HG03571 (cell line): ENCODE measurements around the gene NEDD4.
"Not testable (repeated sequence)": the region's sequence is repeated elsewhere in the genome, so short reads cannot be mapped to it uniquely, and the experiment has no call there.

Source experiments
- ATAC-seq: cut with Tn5 transposase; IDR thresholded peaks from one replicate; pipeline ENCODE4 v1.9.1; 2021; ENCODE audit not compliant: unreplicated experiment

The NEDD4 gene

GRCh38 chr15:55897560-55898336, 95.7 kb downstream of the NEDD4 start:
- ATAC-seq = no peak

- no peak for ATAC-seq
Measured at GRCh38 chr15:55894399-55894965, 98.9 kb downstream of the NEDD4 start.

GRCh38 chr15:55893852-55894251, 99.6 kb downstream of the NEDD4 start:
- ATAC-seq = no peak

GRCh38 chr15:55891196-55891595, 102.2 kb downstream of the NEDD4 start:
- no peak for ATAC-seq

GRCh38 chr15:55884223-55884622, 109.2 kb downstream of the NEDD4 start:
- no peak for ATAC-seq

- no peak for ATAC-seq
Measured at GRCh38 chr15:55879181-55879580, 114.2 kb downstream of the NEDD4 start.

GRCh38 chr15:55873024-55873720, 120.2 kb downstream of the NEDD4 start:
- no peak for ATAC-seq

- ATAC-seq = no peak
Measured at GRCh38 chr15:55872471-55872870, 120.9 kb downstream of the NEDD4 start.

- ATAC-seq = no peak
Measured at GRCh38 chr15:55869660-55870059, 123.8 kb downstream of the NEDD4 start.

- ATAC-seq = no peak
Measured at GRCh38 chr15:55868707-55869106, 124.7 kb downstream of the NEDD4 start.

GRCh38 chr15:55868291-55868690, 125.1 kb downstream of the NEDD4 start:
- not testable (repeated sequence) for ATAC-seq

- no peak for ATAC-seq
Measured at GRCh38 chr15:55863911-55864310, 129.5 kb downstream of the NEDD4 start.

GRCh38 chr15:55861115-55861514, 132.3 kb downstream of the NEDD4 start:
- ATAC-seq = no peak

- ATAC-seq = no peak
Measured at GRCh38 chr15:55860468-55860867, 132.9 kb downstream of the NEDD4 start.

- no peak for ATAC-seq
Measured at GRCh38 chr15:55859681-55860080, 133.7 kb downstream of the NEDD4 start.

GRCh38 chr15:55858661-55859060, 134.8 kb downstream of the NEDD4 start:
- no peak for ATAC-seq

- ATAC-seq = no peak
Measured at GRCh38 chr15:55856506-55857164, 136.8 kb downstream of the NEDD4 start.

- no peak for ATAC-seq
Measured at GRCh38 chr15:55853134-55853533, 140.3 kb downstream of the NEDD4 start.

- peak; percentile 83 for ATAC-seq
Measured at GRCh38 chr15:55846116-55846707, 147.2 kb downstream of the NEDD4 start.

GRCh38 chr15:55842897-55843296, 150.5 kb downstream of the NEDD4 start:
- not testable (repeated sequence) for ATAC-seq

- ATAC-seq = no peak
Measured at GRCh38 chr15:55835866-55836265, 157.5 kb downstream of the NEDD4 start.
